SW 1271 (cell line): Measurements from ENCODE around the gene URB1.
A peak's percentile ranks its signal among the peaks of the same experiment; 100 is the strongest.
"Not testable (repeated sequence)": the region's sequence is repeated elsewhere in the genome, so short reads cannot be mapped to it uniquely, and the experiment has no call there.

Source experiments
- DNase-seq, 2 experiments: peaks; one replicate each; lab custom pipeline; 2025; lab: John Stamatoyannopoulos, UW

The URB1 gene

GRCh38 chr21:32282992-32283391, 109.8 kb downstream of the URB1 start:
- DNase-seq = no peak

GRCh38 chr21:32281531-32281930, 111.3 kb downstream of the URB1 start:
- no peak for DNase-seq

- no peak for DNase-seq
These were observed 113.5 kb downstream of the URB1 start for GRCh38 chr21:32279377-32279680.

- DNase-seq = peak; percentile 60 to 89
These were observed 114.1 kb downstream of the URB1 start, which contains the start of gene MIS18A for GRCh38 chr21:32278518-32279376. TSS of gene MIS18A (minus strand) at chr21:32279049. CDS start at chr21:32279014, 35 bp downstream.

GRCh38 chr21:32278103-32278502, 114.7 kb downstream of the URB1 start:
- DNase-seq = peak in 1 of 2 experiments; percentile 5

GRCh38 chr21:32276671-32277070, 116.1 kb downstream of the URB1 start:
- DNase-seq = no peak

- DNase-seq = no peak
These were observed 122.1 kb downstream of the URB1 start for GRCh38 chr21:32270748-32271147.

- not testable (repeated sequence) for DNase-seq
These were observed 127.5 kb downstream of the URB1 start for GRCh38 chr21:32265321-32265720.

GRCh38 chr21:32261929-32262328, 130.9 kb downstream of the URB1 start:
- no peak for DNase-seq
